Measurements from ENCODE around the gene CDH18. TPM values are rescaled to one million over a fixed set of nuclear protein-coding genes. Genes with fewer than 3 reads are reported as not detected.

CDH18 gene
- total RNA-seq, 4 donors from 2014 or later: 0.76 to 0.99 TPM; not detected in 2

DNA sequence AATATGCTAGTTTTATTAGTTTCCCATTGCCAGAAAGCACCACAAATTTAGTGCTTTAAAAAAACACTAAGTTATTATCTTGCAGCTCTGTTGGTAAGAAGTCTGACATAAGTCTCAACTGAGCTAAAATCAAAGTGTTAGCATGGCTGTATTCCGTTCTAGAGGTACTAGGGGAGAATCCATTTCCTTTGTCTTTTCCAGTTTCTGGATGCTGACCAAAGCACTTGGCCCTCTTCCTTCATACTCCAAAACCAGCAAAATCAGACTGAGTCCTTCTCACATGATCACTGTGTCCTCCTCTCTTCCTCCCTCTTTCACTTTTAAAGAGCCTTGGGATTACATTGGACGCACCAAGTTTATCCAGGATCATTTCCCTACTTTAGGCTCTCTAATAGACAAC lies 9.5 kb downstream of the CDH18 start:
- H3K27ac ChIP-seq: no peak overlapping the region
- DNase-seq (ENCODE audit: low spot score in 2 of 2): no peak
- H3K4me1 ChIP-seq: no peaks in the 10 kb centered on the region
- H3K9me3 ChIP-seq: no peaks in the 10 kb centered on the region
- 78% methylated on average over 2 of the region's 2 CpGs for WGBS
- TF ChIP-seq, protein P1, sequence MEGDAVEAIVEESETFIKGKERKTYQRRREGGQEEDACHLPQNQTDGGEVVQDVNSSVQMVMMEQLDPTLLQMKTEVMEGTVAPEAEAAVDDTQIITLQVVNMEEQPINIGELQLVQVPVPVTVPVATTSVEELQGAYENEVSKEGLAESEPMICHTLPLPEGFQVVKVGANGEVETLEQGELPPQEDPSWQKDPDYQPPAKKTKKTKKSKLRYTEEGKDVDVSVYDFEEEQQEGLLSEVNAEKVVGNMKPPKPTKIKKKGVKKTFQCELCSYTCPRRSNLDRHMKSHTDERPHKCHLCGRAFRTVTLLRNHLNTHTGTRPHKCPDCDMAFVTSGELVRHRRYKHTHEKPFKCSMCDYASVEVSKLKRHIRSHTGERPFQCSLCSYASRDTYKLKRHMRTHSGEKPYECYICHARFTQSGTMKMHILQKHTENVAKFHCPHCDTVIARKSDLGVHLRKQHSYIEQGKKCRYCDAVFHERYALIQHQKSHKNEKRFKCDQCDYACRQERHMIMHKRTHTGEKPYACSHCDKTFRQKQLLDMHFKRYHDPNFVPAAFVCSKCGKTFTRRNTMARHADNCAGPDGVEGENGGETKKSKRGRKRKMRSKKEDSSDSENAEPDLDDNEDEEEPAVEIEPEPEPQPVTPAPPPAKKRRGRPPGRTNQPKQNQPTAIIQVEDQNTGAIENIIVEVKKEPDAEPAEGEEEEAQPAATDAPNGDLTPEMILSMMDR (IDR thresholded peaks at IDR 0.05): no peak
- H3K36me3 ChIP-seq: no peaks in the 10 kb centered on the region
- no peak overlapping the region for H3K4me3 ChIP-seq
- no peaks in the 10 kb centered on the region for H3K27me3 ChIP-seq

DNA sequence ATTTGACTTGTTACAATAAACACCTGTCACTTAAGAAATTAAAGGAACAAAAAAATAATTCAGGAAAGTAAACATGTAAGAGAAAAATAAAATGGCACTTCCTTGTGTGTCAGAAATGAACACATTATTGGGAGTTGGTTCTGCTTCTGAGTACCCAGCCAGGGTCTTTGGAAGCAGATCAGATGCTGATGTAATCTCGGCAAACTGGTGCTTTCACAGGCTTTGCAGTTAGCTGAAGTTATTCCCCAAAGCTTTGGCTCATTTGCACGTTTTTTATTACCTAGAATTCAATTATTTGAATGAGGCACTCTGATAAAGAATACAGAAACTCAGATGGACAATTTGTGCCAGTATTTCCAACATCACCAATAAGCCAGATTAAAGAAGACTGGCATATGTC lies 10.9 kb downstream of the CDH18 start:
- DNase-seq (ENCODE audit: low spot score in 2 of 2): no peak
- Histone ChIP-seq H3K36me3 (no peaks in the 10 kb centered on the region), H3K4me1 (no peaks in the 10 kb centered on the region), H3K9me3 (no peaks in the 10 kb centered on the region), H3K27ac (no peak overlapping the region), H3K27me3 (no peaks in the 10 kb centered on the region), H3K4me3 (no peak overlapping the region)
- 41% methylated on average over 2 of the region's 2 CpGs for WGBS
- TF ChIP-seq POLR2AphosphoS5 (IDR thresholded peaks at IDR 0.05) (no peak), EP300 (IDR thresholded peaks at IDR 0.05) (no peak), POLR2A (IDR thresholded peaks at IDR 0.05) (no peak)
- TF ChIP-seq, protein P1 (IDR thresholded peaks at IDR 0.05): no peak

DNA sequence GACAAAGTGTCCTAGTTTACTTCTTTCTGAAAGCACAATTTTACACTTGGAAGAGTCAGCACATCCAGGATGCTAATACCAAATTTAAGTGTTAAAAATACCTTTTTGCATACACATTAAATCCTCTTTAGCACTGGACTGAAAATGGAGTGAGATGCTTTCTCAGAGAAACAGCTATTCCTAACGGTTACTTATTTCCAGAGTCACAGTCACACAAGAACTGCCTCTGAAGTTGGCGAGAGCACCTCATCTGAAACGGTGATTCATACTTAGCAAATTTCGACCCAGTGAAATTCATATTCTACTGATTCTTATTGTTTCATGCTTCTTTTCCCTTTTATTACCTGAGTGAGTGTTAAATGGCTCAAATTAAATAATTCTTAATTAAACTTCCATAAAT lies 12.2 kb downstream of the CDH18 start:
- no peak for TF ChIP-seq POLR2A (IDR thresholded peaks at IDR 0.05)
- TF ChIP-seq EP300 (IDR thresholded peaks at IDR 0.05): no peak
- TF ChIP-seq, protein P1 (IDR thresholded peaks at IDR 0.05): no peak
- no peak for TF ChIP-seq POLR2AphosphoS5 (IDR thresholded peaks at IDR 0.05)
- Histone ChIP-seq H3K36me3 (no peaks in the 10 kb centered on the region), H3K9me3 (no peaks in the 10 kb centered on the region), H3K4me3 (no peak overlapping the region), H3K27me3 (no peaks in the 10 kb centered on the region), H3K27ac (no peak overlapping the region), H3K4me1 (no peaks in the 10 kb centered on the region)
- no peak for DNase-seq (ENCODE audit: low spot score in 2 of 2)
- 74% methylated on average over 4 of the region's 4 CpGs for WGBS

DNA sequence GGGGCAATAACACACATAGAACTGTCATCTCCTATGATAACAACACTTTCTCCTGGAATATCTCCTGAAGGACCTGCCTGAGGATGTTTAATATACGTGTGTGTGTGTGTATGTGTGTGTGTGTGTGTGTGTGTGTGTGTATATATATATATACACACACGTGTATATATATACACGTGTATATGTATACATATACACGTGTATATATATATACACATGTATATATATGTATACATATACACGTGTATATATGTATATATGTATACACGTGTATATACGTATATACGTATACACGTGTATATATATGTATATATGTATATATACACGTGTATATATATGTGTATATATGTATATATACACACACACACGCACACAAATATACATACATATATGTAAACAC lies 27.5 kb downstream of the CDH18 start:
- DNase-seq (ENCODE audit: low spot score in 2 of 2): no peak
- H3K27ac ChIP-seq: no peak overlapping the region
- no peaks in the 10 kb centered on the region for H3K4me1 ChIP-seq
- no peak for TF ChIP-seq POLR2A (IDR thresholded peaks at IDR 0.05)
- TF ChIP-seq, protein P1 (IDR thresholded peaks at IDR 0.05): no peak
- TF ChIP-seq POLR2AphosphoS5 (IDR thresholded peaks at IDR 0.05): no peak
- TF ChIP-seq EP300 (IDR thresholded peaks at IDR 0.05): no peak
- no peaks in the 10 kb centered on the region for H3K27me3 ChIP-seq
- no peaks in the 10 kb centered on the region for H3K36me3 ChIP-seq
- no peaks in the 10 kb centered on the region for H3K9me3 ChIP-seq
- WGBS: 86% methylated on average over 11 of the region's 11 CpGs
- H3K4me3 ChIP-seq: no peak overlapping the region

DNA sequence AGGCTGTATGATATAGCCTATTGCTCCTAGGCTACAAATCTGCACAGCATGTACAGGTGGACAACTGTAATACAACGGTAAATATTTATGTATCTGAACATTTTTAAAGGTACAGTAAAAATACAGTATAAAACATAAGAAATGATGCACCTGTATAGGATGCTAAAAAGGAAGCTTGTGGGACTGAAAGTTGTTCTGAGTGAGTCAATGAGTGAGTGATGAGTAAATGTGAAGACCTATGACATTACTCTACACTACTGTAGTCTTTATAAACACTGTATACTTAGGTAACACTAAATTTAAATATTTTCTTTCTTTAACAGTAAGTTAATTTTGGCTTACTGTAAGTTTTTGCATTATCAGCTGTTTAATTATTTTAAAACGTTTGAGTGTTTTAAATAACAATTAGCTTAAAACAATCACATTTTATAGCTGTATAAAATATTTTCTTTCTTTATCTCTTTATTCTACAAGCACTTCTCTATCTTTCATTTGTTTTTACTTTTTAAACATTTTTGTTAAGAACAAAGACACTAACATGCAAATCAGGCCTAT lies 28.1 kb downstream of the CDH18 start:
- no peak for DNase-seq (ENCODE audit: low spot score in 2 of 2)
- Histone ChIP-seq H3K27me3 (no peaks in the 10 kb centered on the region), H3K4me3 (no peak overlapping the region), H3K4me1 (no peaks in the 10 kb centered on the region), H3K9me3 (no peaks in the 10 kb centered on the region), H3K27ac (no peak overlapping the region), H3K36me3 (no peaks in the 10 kb centered on the region)
- TF ChIP-seq, protein P1 (IDR thresholded peaks at IDR 0.05): no peak
- no peak for TF ChIP-seq POLR2A (IDR thresholded peaks at IDR 0.05)
- no peak for TF ChIP-seq EP300 (IDR thresholded peaks at IDR 0.05)
- TF ChIP-seq POLR2AphosphoS5 (IDR thresholded peaks at IDR 0.05): no peak
- WGBS: 61% methylated on average over 2 of the region's 2 CpGs
